Lower leg skin (tissue), 3 donors: ENCODE results near the gene CLMN.

Experiments
- CTCF ChIP-seq, 3 donors: fragments of 450-650 bp; IDR thresholded peaks; one replicate each; pipeline ENCODE4 v1.5.1; 2016; ENCODE audit warnings: antibody characterized with exemption in 3 of 3, mild to moderate bottlenecking in 3 of 3, moderate library complexity in 2 of 3
- POLR2A ChIP-seq, 2 donors: fragments of 450-650 bp; IDR thresholded peaks; one replicate each; pipeline ENCODE4 v1.6.1; 2016 to 2017; ENCODE audit warnings: antibody characterized with exemption in 2 of 2, mild to moderate bottlenecking in 1 of 2, moderate library complexity in 1 of 2

DNA sequence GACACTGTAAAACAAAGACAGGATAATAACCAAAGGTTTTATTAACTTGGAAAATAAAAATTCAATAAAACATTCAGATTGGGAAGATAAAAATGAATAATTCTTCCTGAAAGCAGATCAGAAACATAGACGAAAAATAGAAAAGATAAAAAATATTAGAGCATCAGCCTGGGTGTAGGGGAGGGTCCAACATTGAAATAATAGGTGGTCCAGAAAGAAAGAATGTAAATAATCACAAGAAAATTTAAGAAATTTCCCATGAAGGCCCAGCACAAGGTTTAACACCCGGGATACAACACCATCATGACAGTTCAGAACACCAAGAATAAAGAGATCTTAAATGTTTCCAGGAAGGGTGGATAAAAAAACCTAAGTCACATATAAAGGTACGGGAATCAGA is 131.3 kb downstream of the CLMN start:
- TF ChIP-seq CTCF (IDR thresholded peaks at IDR 0.05) (no peak), POLR2A (IDR thresholded peaks at IDR 0.05) (no peak)
